Measurements from ENCODE around the gene TMEM39A.

Gene TMEM39A

GRCh38 chr3:119500265-119500664 is 36.9 kb upstream of the TMEM39A start:
- no peak for DNase-seq (ENCODE audit: low read depth)
- no peak overlapping the region for H3K4me3 ChIP-seq (ENCODE audit: control insufficient read depth, low read depth, low read length)
- TF ChIP-seq CTCF (conservative IDR thresholded peaks at IDR 0.05; ENCODE audit: control insufficient read depth, insufficient read depth, low read depth, low read length): no peak

- TF ChIP-seq CTCF (conservative IDR thresholded peaks at IDR 0.05; ENCODE audit: control insufficient read depth, insufficient read depth, low read depth, low read length): no peak
- DNase-seq (ENCODE audit: low read depth): peak; percentile 93
- peak within 1 kb of the TSS; percentile 98 for H3K4me3 ChIP-seq (ENCODE audit: control insufficient read depth, low read depth, low read length)
Observed at GRCh38 chr3:119498186-119499011, 35.0 kb upstream of the TMEM39A start, which contains the start of gene TIMMDC1. TIMMDC1 (plus strand) TSS chr3:119498547; CDS start chr3:119498734, 187 bp downstream.

GRCh38 chr3:119497820-119498185 is 34.4 kb upstream of the TMEM39A start:
- peak overlapping the region; percentile 98 for H3K4me3 ChIP-seq (ENCODE audit: control insufficient read depth, low read depth, low read length)
- no peak for TF ChIP-seq CTCF (conservative IDR thresholded peaks at IDR 0.05; ENCODE audit: control insufficient read depth, insufficient read depth, low read depth, low read length)
- DNase-seq (ENCODE audit: low read depth): peak; percentile 30

- DNase-seq (ENCODE audit: low read depth): no peak
- peak; percentile 4 for TF ChIP-seq CTCF (conservative IDR thresholded peaks at IDR 0.05; ENCODE audit: control insufficient read depth, insufficient read depth, low read depth, low read length)
- no peak overlapping the region for H3K4me3 ChIP-seq (ENCODE audit: control insufficient read depth, low read depth, low read length)
Observed at GRCh38 chr3:119494597-119494996, 31.2 kb upstream of the TMEM39A start.

- no peak for DNase-seq (ENCODE audit: low read depth)
Observed at GRCh38 chr3:119492810-119493209, 29.4 kb upstream of the TMEM39A start.

GRCh38 chr3:119492128-119492527 is 28.7 kb upstream of the TMEM39A start:
- no peak for TF ChIP-seq CTCF (conservative IDR thresholded peaks at IDR 0.05; ENCODE audit: control insufficient read depth, insufficient read depth, low read depth, low read length)
- no peak overlapping the region for H3K4me3 ChIP-seq (ENCODE audit: control insufficient read depth, low read depth, low read length)
- DNase-seq (ENCODE audit: low read depth): no peak

More at GRCh38 chr3:119492810-119493209, 29.4 kb upstream of the TMEM39A start:
- no peak overlapping the region for H3K4me3 ChIP-seq (ENCODE audit: control insufficient read depth, low read depth, low read length)
- TF ChIP-seq CTCF (conservative IDR thresholded peaks at IDR 0.05; ENCODE audit: control insufficient read depth, insufficient read depth, low read depth, low read length): no peak

Measured in fibroblast of mammary gland (primary cell).